H1 (cell line): Measurements from ENCODE around the gene SCAPER. TPM values are rescaled to one million over a fixed set of nuclear protein-coding genes. Genes with fewer than 3 reads are reported as not detected.

ENCODE experiments used
- CTCF ChIA-PET: fragments of 300-600 bp; sonication (Branson Sonifier 250); formaldehyde crosslinking; loops from one replicate; lab custom pipeline; 2021; ENCODE audit not compliant: partially characterized antibody; lab: Charles Lee
- POLR2A ChIA-PET: fragments of 300-600 bp; sonication (Branson Sonifier 250); formaldehyde crosslinking; loops from one replicate; lab custom pipeline; 2021; ENCODE audit warnings: inconsistent platforms; ENCODE audit not compliant: partially characterized antibody; lab: Charles Lee
- DNase-seq, 2 experiments: peaks; one replicate each; pipeline versions ENCODE4 v3.0.0 to v3.0.0-alpha.2; 2010 to 2022; ENCODE audit warnings: low spot score in 2 of 2, low read depth in 1 of 2, mixed read lengths in 1 of 2
- FAIRE-seq: peaks from 2 replicates; lab custom pipeline; 2011; peaks lifted over from hg19 to GRCh38; lab: Jason Lieb, UNC
- H2AFZ ChIP-seq: 2 replicates; pipeline ENCODE4 v1.8.1; 2012; ENCODE audit warnings: low read length, inconsistent platforms
- H2AK5ac ChIP-seq: 2 replicates; pipeline ENCODE4 v1.6.1; 2013; ENCODE audit warnings: low read depth, low read length
- H2BK120ac ChIP-seq: replicated peaks from 2 replicates; pipeline ENCODE3; 2013; ENCODE audit warnings: low read depth, low read length, inconsistent platforms
- H2BK12ac ChIP-seq: 2 replicates; pipeline ENCODE4 v1.6.1; 2013; ENCODE audit warnings: low read depth, low read length
- H2BK15ac ChIP-seq: 2 replicates; pipeline ENCODE4 v1.6.1; 2013; ENCODE audit warnings: low read length
- H2BK20ac ChIP-seq: 2 replicates; pipeline ENCODE4 v1.6.1; 2013; ENCODE audit warnings: low read length
- H2BK5ac ChIP-seq: 2 replicates; pipeline ENCODE4 v1.6.1; 2013; ENCODE audit warnings: low read depth, low read length
- H3K14ac ChIP-seq: 2 replicates; pipeline ENCODE4 v1.6.1; 2013; ENCODE audit warnings: inconsistent platforms; ENCODE audit not compliant: insufficient read length
- H3K18ac ChIP-seq: 2 replicates; pipeline ENCODE4 v1.6.1; 2013; ENCODE audit warnings: low read length; ENCODE audit errors: extremely low read depth
- H3K23ac ChIP-seq: 2 replicates; pipeline ENCODE4 v1.6.1; 2013; ENCODE audit warnings: inconsistent platforms; ENCODE audit not compliant: insufficient read length
- H3K23me2 ChIP-seq: 2 replicates; pipeline ENCODE4 v1.6.1; 2013; ENCODE audit warnings: low read depth, low read length
- H3K27ac ChIP-seq: 2 replicates; pipeline ENCODE4 v1.6.1; 2011; ENCODE audit warnings: low read depth, low read length, inconsistent platforms
- H3K27me3 ChIP-seq, 4 experiments: replicated peaks in 1 of 4; 1 replicate in 1 of 4; 2 replicates in 3 of 4; pipeline versions ENCODE4 v1.6.1 to v1.8.1; 2011 to 2013; ENCODE audit warnings: low read length in 3 of 4, mild to moderate bottlenecking in 3 of 4, inconsistent platforms in 2 of 4, mixed read lengths in 2 of 4, moderate library complexity in 1 of 4; ENCODE audit not compliant: control insufficient read depth in 3 of 4, insufficient read depth in 3 of 4; ENCODE audit errors: extremely low read depth in 1 of 4
- H3K36me3 ChIP-seq, 4 experiments: 2 replicates each; pipeline versions ENCODE4 v1.6.1 to v1.8.1; 2011 to 2013; ENCODE audit warnings: mild to moderate bottlenecking in 4 of 4, low read length in 3 of 4, moderate library complexity in 2 of 4, control low read depth in 1 of 4, inconsistent platforms in 1 of 4; ENCODE audit not compliant: insufficient read depth in 4 of 4, control insufficient read depth in 2 of 4
- H3K4ac ChIP-seq: replicated peaks from 2 replicates; pipeline ENCODE3; 2013; ENCODE audit warnings: low read length, low read depth, mixed read lengths, inconsistent platforms; ENCODE audit not compliant: insufficient read length
- H3K4me1 ChIP-seq, 4 experiments: replicated peaks in 1 of 4; 1 replicate in 1 of 4; 2 replicates in 3 of 4; pipeline versions ENCODE4 v1.6.1 to v1.8.1; 2011 to 2013; ENCODE audit warnings: low read length in 3 of 4, inconsistent platforms in 2 of 4, mixed read lengths in 1 of 4; ENCODE audit not compliant: insufficient read depth in 4 of 4, control insufficient read depth in 3 of 4
- H3K4me2 ChIP-seq, 2 experiments: 2 replicates each; pipeline versions ENCODE4 v1.6.1 to v1.8.1; 2011 to 2013; ENCODE audit warnings: low read depth in 2 of 2, low read length in 2 of 2, control low read depth in 1 of 2, inconsistent platforms in 1 of 2, mild to moderate bottlenecking in 1 of 2; ENCODE audit not compliant: insufficient read depth in 1 of 2
- H3K4me3 ChIP-seq, 4 experiments: fragments of 200-600, 300-600 bp in 1 of 4; sonication (generic), shearing (Covaris generic), sonication (Bioruptor Twin) in 1 of 4; 2 replicates each; pipeline versions ENCODE4 v1.5.1 to v1.8.1; 2011 to 2016; ENCODE audit warnings: low read length in 4 of 4, low read depth in 3 of 4, control low read depth in 2 of 4, inconsistent platforms in 2 of 4, mild to moderate bottlenecking in 2 of 4, mixed read lengths in 1 of 4, moderate library complexity in 1 of 4; ENCODE audit not compliant: insufficient read depth in 2 of 4; ENCODE audit errors: extremely low read depth in 1 of 4
- H3K56ac ChIP-seq: replicated peaks from 2 replicates; pipeline ENCODE3; 2013; ENCODE audit warnings: low read depth, mild to moderate bottlenecking, mixed read lengths, low read length, inconsistent platforms; ENCODE audit not compliant: insufficient read length
- H3K79me1 ChIP-seq: 2 replicates; pipeline ENCODE4 v1.6.1; 2013; ENCODE audit warnings: low read depth, low read length, control low read depth
- H3K79me2 ChIP-seq, 2 experiments: 2 replicates each; pipeline versions ENCODE4 v1.6.1 to v1.8.1; 2012 to 2013; ENCODE audit warnings: low read length in 2 of 2, mild to moderate bottlenecking in 2 of 2, inconsistent platforms in 1 of 2; ENCODE audit not compliant: insufficient read depth in 2 of 2, control insufficient read depth in 1 of 2
- H3K9ac ChIP-seq, 4 experiments: replicated peaks in 1 of 4; 1 replicate in 1 of 4; 2 replicates in 3 of 4; pipeline versions ENCODE4 v1.6.1 to v1.8.1; 2011 to 2013; ENCODE audit warnings: low read depth in 3 of 4, low read length in 3 of 4, control low read depth in 2 of 4, mild to moderate bottlenecking in 2 of 4, moderate library complexity in 2 of 4, inconsistent platforms in 1 of 4; ENCODE audit errors: extremely low read depth in 1 of 4
- H3K9me3 ChIP-seq, 2 experiments: 2 replicates each; pipeline versions ENCODE4 v1.6.1 to v1.8.1; 2012 to 2013; ENCODE audit warnings: mild to moderate bottlenecking in 2 of 2, moderate library complexity in 2 of 2, control low read depth in 1 of 2, inconsistent platforms in 1 of 2, low read depth in 1 of 2, low read length in 1 of 2, mixed read lengths in 1 of 2; ENCODE audit not compliant: insufficient read depth in 2 of 2
- H4K20me1 ChIP-seq, 2 experiments: replicated peaks in 1 of 2; 2 replicates each; pipeline versions ENCODE3 to v1.8.1; 2011 to 2013; ENCODE audit warnings: inconsistent platforms in 2 of 2, low read length in 2 of 2, mild to moderate bottlenecking in 1 of 2; ENCODE audit not compliant: insufficient read depth in 2 of 2, control insufficient read depth in 1 of 2
- H4K5ac ChIP-seq: 2 replicates; pipeline ENCODE4 v1.6.1; 2013; ENCODE audit warnings: low read length, low read depth, mixed read lengths, inconsistent platforms; ENCODE audit not compliant: insufficient read length
- H4K8ac ChIP-seq: 2 replicates; pipeline ENCODE4 v1.8.0; 2013; ENCODE audit warnings: mild to moderate bottlenecking, moderate library complexity, low read length, inconsistent platforms; ENCODE audit not compliant: insufficient read depth; ENCODE audit errors: extremely low read depth
- H4K91ac ChIP-seq: replicated peaks from 2 replicates; pipeline ENCODE3; 2013; ENCODE audit warnings: low read length, mixed read lengths, inconsistent platforms; ENCODE audit not compliant: insufficient read length
- CBX5 ChIP-seq: fragments of 300-800, 300-1000 bp; sonication (generic); IDR thresholded peaks from 2 replicates; pipeline ENCODE4 v1.7.1; 2016; ENCODE audit warnings: antibody characterized with exemption, low read length, low read depth
- GABPA ChIP-seq: IDR thresholded peaks from 2 replicates; pipeline ENCODE4 v1.6.1; 2011; ENCODE audit warnings: mild to moderate bottlenecking, low read length, moderate library complexity, borderline replicate concordance; ENCODE audit not compliant: insufficient read depth
- KDM5A ChIP-seq: fragments of 200-600 bp; IDR thresholded peaks from 2 replicates; pipeline ENCODE4 v1.7.1; 2012; ENCODE audit warnings: mild to moderate bottlenecking, low read length, inconsistent platforms, mixed read lengths
- MAFK ChIP-seq: IDR thresholded peaks from 2 replicates; pipeline ENCODE4 v1.6.1; 2012; ENCODE audit warnings: low read depth, mild to moderate bottlenecking, improper control_type of control experiment, low read length
- NANOG ChIP-seq: IDR thresholded peaks from 2 replicates; pipeline ENCODE4 v1.6.1; 2011; ENCODE audit warnings: low read length, low read depth, mild to moderate bottlenecking, inconsistent platforms; ENCODE audit not compliant: insufficient read depth, poor library complexity, severe bottlenecking
- PHF8 ChIP-seq: fragments of 200-600 bp; sonication (generic); conservative IDR thresholded peaks from 2 replicates; pipeline ENCODE4 v1.7.1; 2012; ENCODE audit warnings: low read depth, mild to moderate bottlenecking, inconsistent platforms, low read length, moderate library complexity
- POLR2A ChIP-seq, 2 experiments: IDR thresholded peaks; 1 replicate in 1 of 2; 2 replicates in 1 of 2; pipeline ENCODE4 v1.6.1; 2011; ENCODE audit warnings: low read depth in 2 of 2, low read length in 2 of 2, mild to moderate bottlenecking in 2 of 2; ENCODE audit errors: control extremely low read depth in 1 of 2
- POLR2AphosphoS5 ChIP-seq: IDR thresholded peaks from 2 replicates; pipeline ENCODE4 v1.6.1; 2011; ENCODE audit warnings: low read depth, low read length
- RBBP5 ChIP-seq: IDR thresholded peaks from 2 replicates; pipeline ENCODE4 v1.7.1; 2012; ENCODE audit warnings: low read depth, mild to moderate bottlenecking, inconsistent platforms, low read length, moderate library complexity, borderline replicate concordance
- SUZ12 ChIP-seq: fragments of 200-600 bp; sonication (generic); IDR thresholded peaks from 2 replicates; pipeline ENCODE4 v1.6.1; 2012; ENCODE audit warnings: mild to moderate bottlenecking, inconsistent platforms, low read length, moderate library complexity, mixed read lengths
- TBP ChIP-seq: IDR thresholded peaks from 2 replicates; pipeline ENCODE4 v1.6.1; 2011; ENCODE audit warnings: low read depth, low read length, improper control_type of control experiment
- TCF12 ChIP-seq: IDR thresholded peaks from 2 replicates; pipeline ENCODE4 v1.6.1; 2011; ENCODE audit warnings: low read depth, mild to moderate bottlenecking, low read length
- WGBS, 2 experiments: shearing (Covaris generic) in 1 of 2; methylation state at CpG; one replicate each; pipeline versions ENCODE4 v1.1.6 to v1.1.7; 2013 to 2015; ENCODE audit warnings: low lambda C conversion rate in 2 of 2, mixed read lengths in 2 of 2, inconsistent platforms in 1 of 2, low coverage in 1 of 2, missing lambda C conversion rate in 1 of 2; ENCODE audit not compliant: insufficient replicate concordance in 2 of 2, insufficient coverage in 1 of 2, insufficient read length in 1 of 2; ENCODE audit errors: extremely low coverage in 1 of 2, missing lambda C conversion rate in 1 of 2; 5-methylcytosine and 5-hydroxymethylcytosine counted together
- polyA plus RNA-seq, 7 experiments: library from polyadenylated mRNA; depleted of rRNA in 3 of 7; stranded (reverse) in 5 of 7; unstranded in 2 of 7; fragments of >200 nt in 5 of 7; fragments of 200-250 nt in 2 of 7; gene quantifications; 1 replicate in 5 of 7; 2 replicates in 1 of 7; 4 replicates in 1 of 7; pipeline versions ENCODE4 v1.2.1 to v1.2.3, GENCODE V29; 2011 to 2013; ENCODE audit warnings: missing spikeins in 2 of 7, mixed read lengths in 2 of 7
- total RNA-seq: library from RNA; stranded (reverse); fragmentation: NEBNext Ultra II Directional; extraction: Animal tissue kit (Norgen Biotek cat#: 25700); gene quantifications from 2 replicates; pipeline ENCODE4 v1.2.1, GENCODE V29; 2021
- TF ChIP-seq, protein P1 (sequence below), 3 experiments: IDR thresholded peaks; 1 replicate in 2 of 3; 2 replicates in 1 of 3; pipeline versions ENCODE4 v1.5.1 to v1.6.1; 2011; ENCODE audit warnings: low read length in 3 of 3, mild to moderate bottlenecking in 3 of 3, inconsistent platforms in 2 of 3, low read depth in 1 of 3, moderate library complexity in 1 of 3; ENCODE audit not compliant: insufficient read depth in 1 of 3; ENCODE audit errors: control extremely low read depth in 1 of 3

The SCAPER gene
- total and polyA plus RNA-seq, 2 of the 8 experiments (the other 6 are each of a cell fraction or from before 2014, with no cell fraction given), result 1.6 to 6.8 TPM

GRCh38 chr15:76495487-76495886 lies 409.7 kb downstream of the SCAPER start:
- H3K4me1 ChIP-seq, result no peaks in the 10 kb centered on the region; a peak in 1 of 7 replicates
- H3K27me3 ChIP-seq, result no peaks in the 10 kb centered on the region
- no peak overlapping the region for H3K9ac ChIP-seq
- no peaks in the 10 kb centered on the region for H3K23me2 ChIP-seq
- H4K20me1 ChIP-seq, result no peaks in the 10 kb centered on the region
- no peak overlapping the region for H2AK5ac ChIP-seq
- no peak overlapping the region for H3K18ac ChIP-seq
- H4K8ac ChIP-seq, result no peak overlapping the region
- H3K27ac ChIP-seq, result no peak overlapping the region
- H2AFZ ChIP-seq, result no peak overlapping the region
- ChIA-PET CTCF (interaction anchor here (1.0 kb wide), 1 partner anchor 13 kb away, joined by 3 read pairs; no protein-coding TSS in a partner anchor), POLR2A (no interaction called here)
- H3K4me2 ChIP-seq, result no peak overlapping the region
- no peak overlapping the region for H3K4me3 ChIP-seq
- no peak overlapping the region for H3K23ac ChIP-seq
- H2BK20ac ChIP-seq, result no peak overlapping the region
- H2BK5ac ChIP-seq, result no peak overlapping the region
- H3K14ac ChIP-seq, result no peak overlapping the region
- 100% methylated on average over 1 of the region's 4 CpGs; no CpG with 5 or more reads in 1 of the 2 experiments for WGBS, 2 experiments
- H3K79me1 ChIP-seq, result no peaks in the 10 kb centered on the region
- no peaks in the 10 kb centered on the region for H3K36me3 ChIP-seq
- H3K4ac ChIP-seq, result no peak overlapping the region
- FAIRE-seq, result no peak
- no peaks in the 10 kb centered on the region for H3K79me2 ChIP-seq
- no peak overlapping the region for H4K91ac ChIP-seq
- no peak overlapping the region for H2BK120ac ChIP-seq
- H4K5ac ChIP-seq, result no peak overlapping the region
- H2BK12ac ChIP-seq, result no peak overlapping the region
- no peaks in the 10 kb centered on the region for H3K9me3 ChIP-seq
- no peak overlapping the region for H2BK15ac ChIP-seq
- H3K56ac ChIP-seq, result no peak overlapping the region
- DNase-seq, result no peak
- TF ChIP-seq PHF8, result no peak
- TF ChIP-seq TCF12, result no peak
- no peak for TF ChIP-seq POLR2AphosphoS5
- TF ChIP-seq POLR2A (IDR thresholded peaks at IDR 0.05; ENCODE audit: control extremely low read depth in 1 of 2, low read depth in 2 of 2, low read length in 2 of 2), result no peak
- no peak for TF ChIP-seq RBBP5
- no peak for TF ChIP-seq CBX5
- no peak for TF ChIP-seq KDM5A
- no peak for TF ChIP-seq NANOG
- TF ChIP-seq GABPA, result no peak
- no peak for TF ChIP-seq TBP
- no peak for TF ChIP-seq MAFK
- TF ChIP-seq SUZ12, result no peak
- TF ChIP-seq, protein P1, sequence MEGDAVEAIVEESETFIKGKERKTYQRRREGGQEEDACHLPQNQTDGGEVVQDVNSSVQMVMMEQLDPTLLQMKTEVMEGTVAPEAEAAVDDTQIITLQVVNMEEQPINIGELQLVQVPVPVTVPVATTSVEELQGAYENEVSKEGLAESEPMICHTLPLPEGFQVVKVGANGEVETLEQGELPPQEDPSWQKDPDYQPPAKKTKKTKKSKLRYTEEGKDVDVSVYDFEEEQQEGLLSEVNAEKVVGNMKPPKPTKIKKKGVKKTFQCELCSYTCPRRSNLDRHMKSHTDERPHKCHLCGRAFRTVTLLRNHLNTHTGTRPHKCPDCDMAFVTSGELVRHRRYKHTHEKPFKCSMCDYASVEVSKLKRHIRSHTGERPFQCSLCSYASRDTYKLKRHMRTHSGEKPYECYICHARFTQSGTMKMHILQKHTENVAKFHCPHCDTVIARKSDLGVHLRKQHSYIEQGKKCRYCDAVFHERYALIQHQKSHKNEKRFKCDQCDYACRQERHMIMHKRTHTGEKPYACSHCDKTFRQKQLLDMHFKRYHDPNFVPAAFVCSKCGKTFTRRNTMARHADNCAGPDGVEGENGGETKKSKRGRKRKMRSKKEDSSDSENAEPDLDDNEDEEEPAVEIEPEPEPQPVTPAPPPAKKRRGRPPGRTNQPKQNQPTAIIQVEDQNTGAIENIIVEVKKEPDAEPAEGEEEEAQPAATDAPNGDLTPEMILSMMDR (IDR thresholded peaks at IDR 0.05; ENCODE audit: control extremely low read depth in 1 of 3, insufficient read depth in 1 of 3, low read depth in 1 of 3, low read length in 3 of 3), result no peak
